SK-N-SH (cell line): ENCODE measurements around the gene JPH3. TPM values are rescaled to one million over a fixed set of nuclear protein-coding genes. Genes with fewer than 3 reads are reported as not detected.

Experiments used
- CTCF ChIA-PET: fragments of 300-600, 350-600 bp; formaldehyde crosslinking; extraction: SDS; loops from one replicate; lab custom pipeline; 2021; lab: Yijun Ruan, JAX
- POLR2A ChIA-PET: fragments of 350-600 bp; sonication (Branson Sonifier 250); formaldehyde crosslinking; extraction: SDS; loops from one replicate; lab custom pipeline; 2020; ENCODE audit warnings: antibody characterized with exemption, inconsistent platforms; lab: Yijun Ruan, JAX
- DNase-seq: peaks from one replicate; pipeline ENCODE4 v3.0.0; 2012
- H2AFZ ChIP-seq: fragments of 200-600 bp; sonication (generic); 2 replicates; pipeline ENCODE4 v1.8.1; 2016; ENCODE audit warnings: antibody characterized with exemption, mild to moderate bottlenecking, low read depth
- H3F3A ChIP-seq: fragments of 200-600 bp; sonication (generic); replicated peaks from 2 replicates; pipeline ENCODE3; 2016; ENCODE audit warnings: antibody characterized with exemption, mild to moderate bottlenecking; ENCODE audit not compliant: insufficient read depth
- H3K27ac ChIP-seq, 2 experiments: fragments of 200-500 bp in 1 of 2; fragments of 200-600 bp in 1 of 2; sonication (Bioruptor generic) in 1 of 2; sonication (generic), shearing (Covaris generic) in 1 of 2; 2 replicates each; pipeline versions ENCODE4 v1.5.1 to v1.6.1; 2014 to 2016; ENCODE audit warnings: low read depth in 2 of 2, inconsistent platforms in 1 of 2, low read length in 1 of 2, mild to moderate bottlenecking in 1 of 2, mixed read lengths in 1 of 2
- H3K27me3 ChIP-seq: fragments of 200-600 bp; sonication (generic), shearing (Covaris generic); 2 replicates; pipeline ENCODE4 v1.6.1; 2016; ENCODE audit warnings: mixed run types; ENCODE audit not compliant: insufficient read depth
- H3K36me3 ChIP-seq, 2 experiments: fragments of 200-500 bp in 1 of 2; fragments of 200-600 bp in 1 of 2; sonication (Bioruptor generic) in 1 of 2; sonication (generic) in 1 of 2; replicated peaks in 1 of 2; 2 replicates each; pipeline versions ENCODE3 to v1.5.1; 2014 to 2016; ENCODE audit warnings: low read length in 1 of 2, mild to moderate bottlenecking in 1 of 2; ENCODE audit not compliant: insufficient read depth in 2 of 2, control insufficient read depth in 1 of 2
- H3K4me1 ChIP-seq, 2 experiments: fragments of 200-500 bp in 1 of 2; fragments of 200-600 bp in 1 of 2; sonication (Bioruptor generic) in 1 of 2; sonication (generic), shearing (Covaris generic) in 1 of 2; 2 replicates each; pipeline versions ENCODE4 v1.5.1 to v1.6.1; 2014 to 2016; ENCODE audit warnings: low read depth in 1 of 2, low read length in 1 of 2, mixed run types in 1 of 2; ENCODE audit not compliant: insufficient read depth in 2 of 2, control insufficient read depth in 1 of 2
- H3K4me2 ChIP-seq: fragments of 200-600 bp; sonication (generic), shearing (Covaris generic); 2 replicates; pipeline ENCODE4 v1.6.1; 2017; ENCODE audit warnings: mixed run types
- H3K4me3 ChIP-seq, 2 experiments: fragments of 200-500 bp in 1 of 2; fragments of 200-600 bp in 1 of 2; sonication (Bioruptor generic) in 1 of 2; sonication (generic), shearing (Covaris generic) in 1 of 2; 2 replicates each; pipeline versions ENCODE4 v1.5.1 to v1.8.1; 2014 to 2016; ENCODE audit warnings: low read depth in 2 of 2, inconsistent platforms in 1 of 2, low read length in 1 of 2, mild to moderate bottlenecking in 1 of 2, mixed read lengths in 1 of 2, moderate library complexity in 1 of 2
- H3K79me2 ChIP-seq: fragments of 200-600 bp; sonication (generic); 2 replicates; pipeline ENCODE4 v1.8.1; 2017; ENCODE audit warnings: mild to moderate bottlenecking; ENCODE audit not compliant: insufficient read depth
- H3K9ac ChIP-seq: fragments of 200-600 bp; sonication (generic); 2 replicates; pipeline ENCODE4 v1.6.1; 2017; ENCODE audit warnings: mixed run types
- H3K9me2 ChIP-seq: fragments of 200-600 bp; sonication (generic); 2 replicates; pipeline ENCODE4 v1.6.1; 2017; ENCODE audit warnings: mixed run types
- H3K9me3 ChIP-seq: fragments of 200-600 bp; sonication (generic); 2 replicates; pipeline ENCODE4 v1.6.1; 2017; ENCODE audit warnings: mixed run types, mild to moderate bottlenecking, moderate library complexity
- H4K20me1 ChIP-seq: fragments of 200-600 bp; sonication (generic); 2 replicates; pipeline ENCODE4 v1.6.1; 2017; ENCODE audit warnings: mild to moderate bottlenecking, mixed run types; ENCODE audit not compliant: insufficient read depth
- CHD2 ChIP-seq: fragments of 150-350 bp; IDR thresholded peaks from 2 replicates; pipeline ENCODE4 v1.6.1; 2018; ENCODE audit warnings: low read length; ENCODE audit not compliant: partially characterized antibody
- FOSL2 ChIP-seq: IDR thresholded peaks from 2 replicates; pipeline ENCODE4 v1.4.0; 2012; ENCODE audit warnings: low read depth, mild to moderate bottlenecking, moderate library complexity, borderline replicate concordance
- FOXJ3 ChIP-seq: sonication (generic); formaldehyde crosslinking; IDR thresholded peaks from 2 replicates; pipeline ENCODE4 v1.5.1; 2020; ENCODE audit warnings: mild to moderate bottlenecking, missing genetic modification reagents
- FOXM1 ChIP-seq: IDR thresholded peaks from 2 replicates; pipeline ENCODE4 v1.4.0; 2012; ENCODE audit warnings: low read depth, mild to moderate bottlenecking
- GATA2 ChIP-seq: sonication (generic); formaldehyde crosslinking; IDR thresholded peaks from 2 replicates; pipeline ENCODE4 v1.5.0; 2020; ENCODE audit warnings: mild to moderate bottlenecking, missing genetic modification reagents
- MXI1 ChIP-seq: IDR thresholded peaks from 2 replicates; pipeline ENCODE4 v1.6.1; 2012; ENCODE audit warnings: mild to moderate bottlenecking, low read depth, low read length, improper control_type of control experiment
- NRF1 ChIP-seq: IDR thresholded peaks from 2 replicates; pipeline ENCODE4 v1.6.1; 2012; ENCODE audit warnings: low read depth, mild to moderate bottlenecking, low read length
- PBX3 ChIP-seq: IDR thresholded peaks from 2 replicates; pipeline ENCODE4; 2012
- POLR2AphosphoS5 ChIP-seq: IDR thresholded peaks from 2 replicates; pipeline ENCODE4 v1.6.1; 2012; ENCODE audit warnings: low read depth, low read length
- RAD21 ChIP-seq: IDR thresholded peaks from 2 replicates; pipeline ENCODE4 v1.6.1; 2012; ENCODE audit warnings: mild to moderate bottlenecking, low read length
- RCOR1 ChIP-seq: fragments of 150-350 bp; IDR thresholded peaks from 2 replicates; pipeline ENCODE4 v1.6.1; 2017; ENCODE audit warnings: antibody characterized with exemption, low read length
- SMC3 ChIP-seq: IDR thresholded peaks from 2 replicates; pipeline ENCODE4 v1.6.1; 2012; ENCODE audit warnings: low read depth, low read length, improper control_type of control experiment
- YY1 ChIP-seq: IDR thresholded peaks from 2 replicates; pipeline ENCODE4 v1.4.0; 2012; ENCODE audit warnings: low read depth, mild to moderate bottlenecking
- WGBS: methylation state at CpG from one replicate; pipeline ENCODE4 v1.1.6; 2017; ENCODE audit warnings: low lambda C conversion rate; 5-methylcytosine and 5-hydroxymethylcytosine counted together
- polyA plus RNA-seq, 3 experiments: library from polyadenylated mRNA; depleted of rRNA; stranded (reverse); fragments of >200 nt; gene quantifications; 2 replicates each; pipeline ENCODE4 v1.2.3, GENCODE V29; 2012
- TF ChIP-seq, protein P1 (sequence below): fragments of 150-350 bp; IDR thresholded peaks from 2 replicates; pipeline ENCODE4 v1.6.1; 2017; ENCODE audit warnings: antibody characterized with exemption, low read length, low read depth, borderline replicate concordance
- TF ChIP-seq, protein P2 (sequence below): fragments of 150-350 bp; IDR thresholded peaks from 2 replicates; pipeline ENCODE4 v1.6.1; 2016; ENCODE audit warnings: mild to moderate bottlenecking, low read depth, low read length
- TF ChIP-seq, protein P3 (sequence below): IDR thresholded peaks from 2 replicates; pipeline ENCODE4 v1.4.0; 2012; ENCODE audit warnings: low read depth, borderline replicate concordance
- TF ChIP-seq, protein P4 (sequence below): fragments of 200-600 bp; sonication (generic); IDR thresholded peaks from 2 replicates; pipeline ENCODE4 v1.6.1; 2017; ENCODE audit warnings: antibody characterized with exemption, mild to moderate bottlenecking, moderate library complexity

JPH3 gene
- polyA plus RNA-seq, 1 of the 3 experiments (the other 2 are of a cell fraction) = 0.25 TPM

- TF ChIP-seq CHD2 (no peak), SMC3 (no peak)
Measured at GRCh38 chr16:87572959-87573358, 29.3 kb upstream of the JPH3 start (continued).

- POLR2A ChIA-PET = no interaction called here
- Histone ChIP-seq H2AFZ (no peak overlapping the region), H4K20me1 (no peaks in the 10 kb centered on the region), H3K79me2 (no peaks in the 10 kb centered on the region), H3K9me2 (no peaks in the 10 kb centered on the region), H3K9me3 (no peaks in the 10 kb centered on the region), H3K27me3 (no peaks in the 10 kb centered on the region; the same call in 1 of the 2 replicates), H3K27ac (no peak overlapping the region), H3K9ac (no peak overlapping the region), H3K36me3 (no peaks in the 10 kb centered on the region), H3K4me3 (no peak overlapping the region), H3K4me2 (no peak overlapping the region), H3F3A (no peaks in the 10 kb centered on the region), H3K4me1 (peaks cover 0 to 16% of the 10 kb centered on the region in 2 experiments; a peak in 1 of 4 replicates)
- no peak for DNase-seq
- TF ChIP-seq, protein P1, sequence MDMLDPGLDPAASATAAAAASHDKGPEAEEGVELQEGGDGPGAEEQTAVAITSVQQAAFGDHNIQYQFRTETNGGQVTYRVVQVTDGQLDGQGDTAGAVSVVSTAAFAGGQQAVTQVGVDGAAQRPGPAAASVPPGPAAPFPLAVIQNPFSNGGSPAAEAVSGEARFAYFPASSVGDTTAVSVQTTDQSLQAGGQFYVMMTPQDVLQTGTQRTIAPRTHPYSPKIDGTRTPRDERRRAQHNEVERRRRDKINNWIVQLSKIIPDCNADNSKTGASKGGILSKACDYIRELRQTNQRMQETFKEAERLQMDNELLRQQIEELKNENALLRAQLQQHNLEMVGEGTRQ = no peak
- no peak for TF ChIP-seq NRF1
- TF ChIP-seq, protein P2, sequence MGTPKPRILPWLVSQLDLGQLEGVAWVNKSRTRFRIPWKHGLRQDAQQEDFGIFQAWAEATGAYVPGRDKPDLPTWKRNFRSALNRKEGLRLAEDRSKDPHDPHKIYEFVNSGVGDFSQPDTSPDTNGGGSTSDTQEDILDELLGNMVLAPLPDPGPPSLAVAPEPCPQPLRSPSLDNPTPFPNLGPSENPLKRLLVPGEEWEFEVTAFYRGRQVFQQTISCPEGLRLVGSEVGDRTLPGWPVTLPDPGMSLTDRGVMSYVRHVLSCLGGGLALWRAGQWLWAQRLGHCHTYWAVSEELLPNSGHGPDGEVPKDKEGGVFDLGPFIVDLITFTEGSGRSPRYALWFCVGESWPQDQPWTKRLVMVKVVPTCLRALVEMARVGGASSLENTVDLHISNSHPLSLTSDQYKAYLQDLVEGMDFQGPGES = no peak
- TF ChIP-seq PBX3 = no peak
- CTCF ChIA-PET = interaction anchor here (0.9 to 1.0 kb wide), 2 partner anchors 46 to 61 kb away, joined by 3 read pairs; no protein-coding TSS in a partner anchor
- WGBS = 81% methylated on average over 9 of the region's 13 CpGs
Measured at GRCh38 chr16:87575027-87575804, 27.1 kb upstream of the JPH3 start.

DNA sequence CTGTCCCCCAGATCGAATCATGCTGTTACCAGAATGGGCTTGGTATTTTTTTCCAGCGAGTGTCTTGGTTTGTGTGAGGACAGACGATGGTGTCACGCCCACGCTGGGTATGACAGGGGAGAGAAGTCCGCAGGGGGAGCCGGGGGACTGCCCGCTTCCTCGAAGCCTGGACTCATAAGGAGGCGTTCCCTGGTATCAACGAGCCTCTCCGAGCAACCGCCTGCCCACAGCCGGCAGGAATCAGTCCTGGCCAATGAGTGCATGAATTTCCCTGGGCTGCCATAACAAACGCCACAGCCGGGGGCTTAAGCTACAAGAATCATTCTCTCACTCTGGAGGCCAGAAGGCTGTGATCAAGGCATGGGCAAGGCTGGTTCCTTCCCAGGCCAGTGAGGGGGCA is 26.1 kb upstream of the JPH3 start:
- no peak for DNase-seq

More for the DNA sequence above, 26.1 kb upstream of the JPH3 start:
- H3K27me3 ChIP-seq = no peaks in the 10 kb centered on the region; the same call in 1 of the 2 replicates
- no peaks in the 10 kb centered on the region for H3K79me2 ChIP-seq
- no peak overlapping the region for H3K9ac ChIP-seq
- 94% methylated on average over 6 of the region's 16 CpGs for WGBS
- no peaks in the 10 kb centered on the region for H3K9me3 ChIP-seq
- no peaks in the 10 kb centered on the region for H3F3A ChIP-seq
- no peaks in the 10 kb centered on the region for H4K20me1 ChIP-seq
- no peaks in the 10 kb centered on the region for H3K36me3 ChIP-seq
- H3K27ac ChIP-seq = no peak overlapping the region
- no peaks in the 10 kb centered on the region for H3K9me2 ChIP-seq
- peaks cover 5 to 10% of the 10 kb centered on the region in 2 experiments; a peak in 1 of 4 replicates for H3K4me1 ChIP-seq
- H2AFZ ChIP-seq = no peak overlapping the region
- no peak overlapping the region for H3K4me3 ChIP-seq
- TF ChIP-seq, protein P3, sequence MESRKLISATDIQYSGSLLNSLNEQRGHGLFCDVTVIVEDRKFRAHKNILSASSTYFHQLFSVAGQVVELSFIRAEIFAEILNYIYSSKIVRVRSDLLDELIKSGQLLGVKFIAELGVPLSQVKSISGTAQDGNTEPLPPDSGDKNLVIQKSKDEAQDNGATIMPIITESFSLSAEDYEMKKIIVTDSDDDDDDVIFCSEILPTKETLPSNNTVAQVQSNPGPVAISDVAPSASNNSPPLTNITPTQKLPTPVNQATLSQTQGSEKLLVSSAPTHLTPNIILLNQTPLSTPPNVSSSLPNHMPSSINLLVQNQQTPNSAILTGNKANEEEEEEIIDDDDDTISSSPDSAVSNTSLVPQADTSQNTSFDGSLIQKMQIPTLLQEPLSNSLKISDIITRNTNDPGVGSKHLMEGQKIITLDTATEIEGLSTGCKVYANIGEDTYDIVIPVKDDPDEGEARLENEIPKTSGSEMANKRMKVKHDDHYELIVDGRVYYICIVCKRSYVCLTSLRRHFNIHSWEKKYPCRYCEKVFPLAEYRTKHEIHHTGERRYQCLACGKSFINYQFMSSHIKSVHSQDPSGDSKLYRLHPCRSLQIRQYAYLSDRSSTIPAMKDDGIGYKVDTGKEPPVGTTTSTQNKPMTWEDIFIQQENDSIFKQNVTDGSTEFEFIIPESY = no peak
- TF ChIP-seq FOXM1 = no peak
- TF ChIP-seq RCOR1 = no peak
- TF ChIP-seq RAD21 = no peak
- no peak for TF ChIP-seq GATA2 (CRISPR knock-in tag)
- TF ChIP-seq FOSL2 = no peak
- TF ChIP-seq MXI1 = no peak
- TF ChIP-seq FOXJ3 (CRISPR knock-in tag) = no peak
- TF ChIP-seq, protein P4, sequence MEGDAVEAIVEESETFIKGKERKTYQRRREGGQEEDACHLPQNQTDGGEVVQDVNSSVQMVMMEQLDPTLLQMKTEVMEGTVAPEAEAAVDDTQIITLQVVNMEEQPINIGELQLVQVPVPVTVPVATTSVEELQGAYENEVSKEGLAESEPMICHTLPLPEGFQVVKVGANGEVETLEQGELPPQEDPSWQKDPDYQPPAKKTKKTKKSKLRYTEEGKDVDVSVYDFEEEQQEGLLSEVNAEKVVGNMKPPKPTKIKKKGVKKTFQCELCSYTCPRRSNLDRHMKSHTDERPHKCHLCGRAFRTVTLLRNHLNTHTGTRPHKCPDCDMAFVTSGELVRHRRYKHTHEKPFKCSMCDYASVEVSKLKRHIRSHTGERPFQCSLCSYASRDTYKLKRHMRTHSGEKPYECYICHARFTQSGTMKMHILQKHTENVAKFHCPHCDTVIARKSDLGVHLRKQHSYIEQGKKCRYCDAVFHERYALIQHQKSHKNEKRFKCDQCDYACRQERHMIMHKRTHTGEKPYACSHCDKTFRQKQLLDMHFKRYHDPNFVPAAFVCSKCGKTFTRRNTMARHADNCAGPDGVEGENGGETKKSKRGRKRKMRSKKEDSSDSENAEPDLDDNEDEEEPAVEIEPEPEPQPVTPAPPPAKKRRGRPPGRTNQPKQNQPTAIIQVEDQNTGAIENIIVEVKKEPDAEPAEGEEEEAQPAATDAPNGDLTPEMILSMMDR = no peak
- TF ChIP-seq POLR2AphosphoS5 = no peak
- no peak for TF ChIP-seq YY1
- TF ChIP-seq SMC3 = no peak
- no peak overlapping the region for H3K4me2 ChIP-seq
- POLR2A ChIA-PET = no interaction called here
- CTCF ChIA-PET = interaction anchor here (0.6 to 4.0 kb wide), 3 partner anchors 13 to 299 kb away, joined by 3 to 23 read pairs (median 6); no protein-coding TSS in a partner anchor
